Measurements from ENCODE around the gene KRT83.

GRCh38 chr12:52313461-52313860 is 7.7 kb downstream of the KRT83 start:
- no peak for TF ChIP-seq CTCF (IDR thresholded peaks at IDR 0.05)
- no peak for TF ChIP-seq POLR2A (IDR thresholded peaks at IDR 0.05)

Measured in testis (tissue), 2 donors.